ENCODE measurements around the gene ZC3H10.

The ZC3H10 gene

GRCh38 chr12:56129942-56130495, 12.0 kb downstream of the ZC3H10 start:
- Histone ChIP-seq H3K36me3 (ENCODE audit: control insufficient read depth in 1 of 2, insufficient read depth in 2 of 2, low read depth in 1 of 2, low read length in 2 of 2) (peaks cover 41 to 47% of the 10 kb centered on the region in 2 experiments), H3K4ac (ENCODE audit: low read depth in 1 of 2, low read length in 2 of 2) (no peak overlapping the region), H3K18ac (ENCODE audit: low read depth in 1 of 2, low read length in 2 of 2) (no peak overlapping the region), H3K27me3 (ENCODE audit: control insufficient read depth in 1 of 2, insufficient read depth in 1 of 2, low read length in 2 of 2) (no peaks in the 10 kb centered on the region), H2AK5ac (ENCODE audit: low read length, severe bottlenecking) (peak overlapping the region; percentile 17), H3K9ac (ENCODE audit: low read length) (peak overlapping the region; percentile 93), H4K91ac (ENCODE audit: low read length) (no peak overlapping the region), H3K79me1 (replicated peaks; ENCODE audit: low read length, poor library complexity, severe bottlenecking) (peaks cover 40% of the 10 kb centered on the region), H3K4me3 (ENCODE audit: insufficient read depth in 1 of 2, low read depth in 1 of 2, low read length in 2 of 2) (peak overlapping the region in 1 of 2 experiments; percentile 96), H3K9me3 (ENCODE audit: control insufficient read depth, low read length) (no peaks in the 10 kb centered on the region), H2BK120ac (ENCODE audit: low read depth, low read length) (no peak overlapping the region), H3K23ac (ENCODE audit: low read length in 2 of 2) (peak overlapping the region in 1 of 2 experiments; percentile 2), H3K4me2 (ENCODE audit: low read length, poor library complexity, severe bottlenecking) (peak overlapping the region; percentile 87), H4K8ac (ENCODE audit: low read length) (no peak overlapping the region), H3K27ac (ENCODE audit: low read length, poor library complexity, severe bottlenecking) (no peak overlapping the region), H2BK5ac (ENCODE audit: low read depth, low read length, poor library complexity, severe bottlenecking) (no peak overlapping the region), H2BK15ac (ENCODE audit: low read depth, poor library complexity, severe bottlenecking) (no peak overlapping the region), H2AFZ (ENCODE audit: low read depth, low read length) (no peak overlapping the region), H2BK12ac (ENCODE audit: low read length in 2 of 2) (no peak overlapping the region), H3K4me1 (ENCODE audit: control insufficient read depth, insufficient read depth, low read depth, low read length) (peaks cover 9% of the 10 kb centered on the region), H3K14ac (ENCODE audit: low read length in 2 of 2) (no peak overlapping the region)
- WGBS = 86% methylated on average over 22 of the region's 22 CpGs
- no peak for DNase-seq

- H3K9ac ChIP-seq (ENCODE audit: low read length) = no peak overlapping the region
- H2BK15ac ChIP-seq (ENCODE audit: low read depth, poor library complexity, severe bottlenecking) = no peak overlapping the region
- no peak overlapping the region for H3K14ac ChIP-seq (ENCODE audit: low read length in 2 of 2)
- H3K23ac ChIP-seq (ENCODE audit: low read length in 2 of 2) = no peak overlapping the region
- H2AFZ ChIP-seq (ENCODE audit: low read depth, low read length) = no peak overlapping the region
- no peak overlapping the region for H2BK5ac ChIP-seq (ENCODE audit: low read depth, low read length, poor library complexity, severe bottlenecking)
- H3K27me3 ChIP-seq (ENCODE audit: control insufficient read depth in 1 of 2, insufficient read depth in 1 of 2, low read length in 2 of 2) = no peaks in the 10 kb centered on the region
- H2BK12ac ChIP-seq (ENCODE audit: low read length in 2 of 2) = no peak overlapping the region
- H3K36me3 ChIP-seq (ENCODE audit: control insufficient read depth in 1 of 2, insufficient read depth in 2 of 2, low read depth in 1 of 2, low read length in 2 of 2) = peaks cover 43 to 52% of the 10 kb centered on the region in 2 experiments
- H4K8ac ChIP-seq (ENCODE audit: low read length) = no peak overlapping the region
- no peak overlapping the region for H2AK5ac ChIP-seq (ENCODE audit: low read length, severe bottlenecking)
- no peak overlapping the region for H4K91ac ChIP-seq (ENCODE audit: low read length)
- H3K9me3 ChIP-seq (ENCODE audit: control insufficient read depth, low read length) = no peaks in the 10 kb centered on the region
- H3K4me2 ChIP-seq (ENCODE audit: low read length, poor library complexity, severe bottlenecking) = no peak overlapping the region
- H3K4me3 ChIP-seq (ENCODE audit: insufficient read depth in 1 of 2, low read depth in 1 of 2, low read length in 2 of 2) = no peak overlapping the region
- H3K18ac ChIP-seq (ENCODE audit: low read depth in 1 of 2, low read length in 2 of 2) = no peak overlapping the region
- H3K27ac ChIP-seq (ENCODE audit: low read length, poor library complexity, severe bottlenecking) = no peak overlapping the region
- peaks cover 40% of the 10 kb centered on the region for H3K79me1 ChIP-seq (replicated peaks; ENCODE audit: low read length, poor library complexity, severe bottlenecking)
- no peak overlapping the region for H3K4ac ChIP-seq (ENCODE audit: low read depth in 1 of 2, low read length in 2 of 2)
- DNase-seq = no peak
- peaks cover 9% of the 10 kb centered on the region for H3K4me1 ChIP-seq (ENCODE audit: control insufficient read depth, insufficient read depth, low read depth, low read length)
- no peak overlapping the region for H2BK120ac ChIP-seq (ENCODE audit: low read depth, low read length)
- WGBS = 100% methylated on average over 2 of the region's 4 CpGs
These were observed 12.8 kb downstream of the ZC3H10 start for GRCh38 chr12:56130876-56131275.

DNA sequence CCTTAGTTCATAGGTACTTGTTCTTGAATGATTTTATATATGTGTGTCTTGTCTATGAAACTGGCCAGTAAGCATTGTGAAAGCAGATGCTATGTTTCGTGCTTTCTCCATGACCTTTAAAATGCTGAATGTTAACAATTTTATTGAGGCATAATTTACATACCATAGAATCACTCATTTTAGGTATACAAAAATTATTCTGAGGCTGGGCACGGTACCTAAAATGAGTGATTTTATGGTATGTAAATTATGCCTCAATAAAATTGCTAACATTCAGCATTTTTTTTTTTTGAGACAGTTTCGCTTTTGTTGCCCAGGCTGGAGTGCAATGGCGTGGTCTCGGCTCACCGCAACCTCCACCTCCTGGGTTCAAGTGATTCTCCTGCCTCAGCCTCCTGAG, 16.8 kb downstream of the ZC3H10 start:
- H2BK15ac ChIP-seq (ENCODE audit: low read depth, poor library complexity, severe bottlenecking) = no peak overlapping the region
- no peak for DNase-seq
- H2AK5ac ChIP-seq (ENCODE audit: low read length, severe bottlenecking) = no peak overlapping the region
- no peaks in the 10 kb centered on the region for H3K9me3 ChIP-seq (ENCODE audit: control insufficient read depth, low read length)
- H2BK120ac ChIP-seq (ENCODE audit: low read depth, low read length) = no peak overlapping the region
- H4K91ac ChIP-seq (ENCODE audit: low read length) = no peak overlapping the region
- H2AFZ ChIP-seq (ENCODE audit: low read depth, low read length) = no peak overlapping the region
- H4K8ac ChIP-seq (ENCODE audit: low read length) = no peak overlapping the region
- H3K4ac ChIP-seq (ENCODE audit: low read depth in 1 of 2, low read length in 2 of 2) = no peak overlapping the region
- no peak overlapping the region for H2BK12ac ChIP-seq (ENCODE audit: low read length in 2 of 2)
- 100% methylated on average over 4 of the region's 6 CpGs for WGBS
- H3K18ac ChIP-seq (ENCODE audit: low read depth in 1 of 2, low read length in 2 of 2) = no peak overlapping the region
- no peak overlapping the region for H3K27ac ChIP-seq (ENCODE audit: low read length, poor library complexity, severe bottlenecking)
- peaks cover 80 to 91% of the 10 kb centered on the region in 2 experiments for H3K36me3 ChIP-seq (ENCODE audit: control insufficient read depth in 1 of 2, insufficient read depth in 2 of 2, low read depth in 1 of 2, low read length in 2 of 2)
- H3K79me1 ChIP-seq (replicated peaks; ENCODE audit: low read length, poor library complexity, severe bottlenecking) = peaks cover 50% of the 10 kb centered on the region
- H3K23ac ChIP-seq (ENCODE audit: low read length in 2 of 2) = no peak overlapping the region
- H3K14ac ChIP-seq (ENCODE audit: low read length in 2 of 2) = no peak overlapping the region
- no peak overlapping the region for H3K4me2 ChIP-seq (ENCODE audit: low read length, poor library complexity, severe bottlenecking)
- H2BK5ac ChIP-seq (ENCODE audit: low read depth, low read length, poor library complexity, severe bottlenecking) = no peak overlapping the region
- peaks cover 6% of the 10 kb centered on the region for H3K4me1 ChIP-seq (ENCODE audit: control insufficient read depth, insufficient read depth, low read depth, low read length)
- H3K4me3 ChIP-seq (ENCODE audit: insufficient read depth in 1 of 2, low read depth in 1 of 2, low read length in 2 of 2) = no peak overlapping the region
- no peaks in the 10 kb centered on the region for H3K27me3 ChIP-seq (ENCODE audit: control insufficient read depth in 1 of 2, insufficient read depth in 1 of 2, low read length in 2 of 2)
- no peak overlapping the region for H3K9ac ChIP-seq (ENCODE audit: low read length)

- no peak overlapping the region for H2AFZ ChIP-seq (ENCODE audit: low read depth, low read length)
These were observed 19.9 kb downstream of the ZC3H10 start for GRCh38 chr12:56137853-56138571.

More at GRCh38 chr12:56137853-56138571, 19.9 kb downstream of the ZC3H10 start:
- H2BK15ac ChIP-seq (ENCODE audit: low read depth, poor library complexity, severe bottlenecking) = no peak overlapping the region
- peaks cover 2% of the 10 kb centered on the region for H3K4me1 ChIP-seq (ENCODE audit: control insufficient read depth, insufficient read depth, low read depth, low read length)
- H3K27ac ChIP-seq (ENCODE audit: low read length, poor library complexity, severe bottlenecking) = no peak overlapping the region
- H3K36me3 ChIP-seq (ENCODE audit: control insufficient read depth in 1 of 2, insufficient read depth in 2 of 2, low read depth in 1 of 2, low read length in 2 of 2) = peaks cover 71 to 92% of the 10 kb centered on the region in 2 experiments
- H3K23ac ChIP-seq (ENCODE audit: low read length in 2 of 2) = no peak overlapping the region
- H3K4me3 ChIP-seq (ENCODE audit: insufficient read depth in 1 of 2, low read depth in 1 of 2, low read length in 2 of 2) = no peak overlapping the region
- no peak overlapping the region for H4K8ac ChIP-seq (ENCODE audit: low read length)
- H3K9ac ChIP-seq (ENCODE audit: low read length) = no peak overlapping the region
- no peak overlapping the region for H2BK5ac ChIP-seq (ENCODE audit: low read depth, low read length, poor library complexity, severe bottlenecking)
- no peaks in the 10 kb centered on the region for H3K9me3 ChIP-seq (ENCODE audit: control insufficient read depth, low read length)
- no peak overlapping the region for H2BK12ac ChIP-seq (ENCODE audit: low read length in 2 of 2)
- no peak overlapping the region for H3K4ac ChIP-seq (ENCODE audit: low read depth in 1 of 2, low read length in 2 of 2)
- H2BK120ac ChIP-seq (ENCODE audit: low read depth, low read length) = no peak overlapping the region
- H4K91ac ChIP-seq (ENCODE audit: low read length) = no peak overlapping the region
- no peak overlapping the region for H3K4me2 ChIP-seq (ENCODE audit: low read length, poor library complexity, severe bottlenecking)
- no peak for DNase-seq
- peaks cover 27% of the 10 kb centered on the region for H3K79me1 ChIP-seq (replicated peaks; ENCODE audit: low read length, poor library complexity, severe bottlenecking)
- no peak overlapping the region for H3K18ac ChIP-seq (ENCODE audit: low read depth in 1 of 2, low read length in 2 of 2)
- no peak overlapping the region for H3K14ac ChIP-seq (ENCODE audit: low read length in 2 of 2)
- no peaks in the 10 kb centered on the region for H3K27me3 ChIP-seq (ENCODE audit: control insufficient read depth in 1 of 2, insufficient read depth in 1 of 2, low read length in 2 of 2)
- H2AK5ac ChIP-seq (ENCODE audit: low read length, severe bottlenecking) = no peak overlapping the region
- WGBS = 99% methylated on average over 11 of the region's 14 CpGs
